Activated naive CD4-positive, alpha-beta T cell treated with Interleukin-2 at 50 U/mL for 16 hours (primary cell): Measurements from ENCODE around the gene TPSD1.
"Not testable (repeated sequence)": the region's sequence is repeated elsewhere in the genome, so short reads cannot be mapped to it uniquely, and the experiment has no call there.

ENCODE experiments used
- DNase-seq: peaks from one replicate; pipeline ENCODE4 v3.0.0-alpha.2; 2020

Gene TPSD1

DNA sequence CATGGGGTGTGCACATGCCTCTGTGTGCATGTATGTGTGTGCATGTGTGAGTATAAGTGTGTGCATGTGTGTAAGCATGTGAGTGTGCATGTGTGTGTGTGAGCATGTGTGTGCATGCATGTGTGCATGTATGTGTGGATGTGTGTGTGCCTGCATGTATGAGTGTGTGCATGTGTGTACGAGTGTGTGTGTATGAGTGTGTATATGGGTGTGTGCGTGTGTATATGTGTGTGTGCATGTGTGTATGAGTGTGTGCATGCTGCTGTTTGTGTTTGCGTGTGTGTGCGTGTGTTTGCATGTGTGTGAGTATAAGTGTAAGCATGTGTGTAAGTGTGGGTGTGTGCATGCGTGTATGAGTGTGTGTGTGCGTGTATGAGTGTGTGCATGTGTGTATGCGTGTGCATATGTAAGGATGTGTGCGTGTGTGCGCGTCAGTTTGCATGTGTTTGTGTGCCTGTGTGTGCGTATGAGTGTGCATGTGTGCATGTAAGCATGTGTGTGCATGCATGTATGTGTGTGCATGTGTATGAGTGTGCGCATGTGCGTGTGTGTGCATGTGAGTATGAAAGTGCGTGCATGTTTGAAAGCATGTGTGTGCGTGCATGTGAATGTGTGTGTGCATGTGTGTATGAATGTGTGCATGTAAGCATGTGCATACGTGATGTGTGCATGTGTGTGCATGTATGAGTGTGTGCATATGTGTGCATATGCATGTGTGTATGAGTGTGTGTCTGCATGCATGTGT lies 8.6 kb downstream of the TPSD1 start:
- DNase-seq: no peak

DNA sequence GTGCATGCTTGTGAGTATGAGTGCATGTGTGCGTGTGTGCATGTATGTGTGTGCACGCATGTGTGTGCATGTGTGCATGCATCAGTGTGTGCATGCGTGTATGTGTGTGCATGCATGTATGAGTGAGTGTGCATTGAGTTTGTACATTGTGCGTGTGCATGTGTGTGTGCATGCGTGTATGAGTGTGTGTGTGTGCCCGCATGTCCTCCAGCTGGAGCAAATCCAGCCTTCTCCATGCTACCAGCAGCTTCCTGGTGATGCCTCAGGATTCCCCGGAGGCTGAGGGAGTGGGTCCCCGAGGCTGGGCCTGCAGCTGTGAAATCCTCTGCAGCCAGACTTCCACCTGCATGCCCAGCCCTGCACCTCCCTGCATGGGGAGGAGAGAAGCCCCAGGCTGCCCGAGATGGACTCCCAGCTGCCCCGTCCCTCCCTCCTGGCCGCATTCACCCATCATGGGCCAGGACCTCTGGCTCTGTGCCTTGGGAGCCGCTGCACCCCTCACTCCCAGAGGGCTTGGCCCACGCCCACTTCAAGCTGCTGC lies 9.3 kb downstream of the TPSD1 start:
- no peak for DNase-seq

DNA sequence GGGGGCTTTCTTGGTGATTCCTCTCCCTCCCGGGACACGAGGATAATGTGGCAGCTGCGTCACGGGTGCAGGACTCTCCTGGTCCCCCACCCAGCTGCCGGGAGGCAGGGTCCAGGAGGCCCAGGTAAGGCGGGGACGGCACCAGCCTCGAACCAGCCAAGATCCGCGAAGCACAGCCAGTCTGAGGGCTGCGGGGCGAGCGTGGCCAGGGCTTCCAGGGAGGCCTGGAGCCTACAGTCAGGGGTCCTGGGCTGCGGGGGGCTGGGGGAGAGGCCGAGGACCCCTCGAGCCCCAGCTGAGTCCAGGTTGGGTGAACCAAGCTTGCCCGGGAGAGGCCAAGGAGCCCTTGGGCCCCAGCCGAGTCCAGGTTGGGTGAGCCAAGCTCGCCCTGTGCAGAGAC lies 10.0 kb downstream of the TPSD1 start:
- no peak for DNase-seq

DNA sequence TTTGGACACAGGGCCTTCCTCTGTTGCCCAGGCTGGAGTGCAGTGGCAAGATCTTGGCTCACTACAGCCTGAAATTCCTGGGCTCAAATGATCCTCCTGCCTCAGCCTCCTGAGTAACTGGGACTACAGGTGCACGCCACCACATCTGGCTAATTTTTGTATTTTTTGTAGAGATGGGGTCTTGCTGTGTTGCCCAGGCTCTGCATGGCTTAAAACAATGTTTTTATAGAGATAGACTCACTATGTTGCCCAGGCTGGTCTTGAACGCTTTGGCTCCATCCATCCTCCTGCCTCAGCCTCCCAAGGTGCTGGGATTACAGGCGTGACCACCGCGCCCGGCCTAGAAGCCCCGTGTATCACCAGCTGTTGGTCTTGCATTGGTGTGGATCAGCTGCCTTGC lies 13.5 kb downstream of the TPSD1 start:
- DNase-seq: not testable (repeated sequence)

DNA sequence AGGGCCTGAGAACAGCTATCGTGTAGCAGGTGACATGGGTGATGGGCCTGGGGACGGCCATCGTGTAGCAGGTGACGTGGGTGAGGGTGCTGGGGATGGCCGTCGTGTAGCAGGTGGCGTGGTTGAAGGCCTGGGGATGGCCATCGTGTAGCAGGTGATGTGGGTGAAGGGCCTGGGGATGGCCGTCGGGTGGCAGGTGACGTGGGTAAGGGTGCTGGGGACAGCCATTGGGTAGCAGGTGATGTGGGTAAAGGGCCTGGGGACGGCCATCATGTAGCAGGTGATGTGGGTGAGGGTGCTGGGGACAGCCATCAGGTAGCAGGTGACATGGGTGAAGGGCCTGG lies 15.5 kb downstream of the TPSD1 start:
- no peak for DNase-seq

DNA sequence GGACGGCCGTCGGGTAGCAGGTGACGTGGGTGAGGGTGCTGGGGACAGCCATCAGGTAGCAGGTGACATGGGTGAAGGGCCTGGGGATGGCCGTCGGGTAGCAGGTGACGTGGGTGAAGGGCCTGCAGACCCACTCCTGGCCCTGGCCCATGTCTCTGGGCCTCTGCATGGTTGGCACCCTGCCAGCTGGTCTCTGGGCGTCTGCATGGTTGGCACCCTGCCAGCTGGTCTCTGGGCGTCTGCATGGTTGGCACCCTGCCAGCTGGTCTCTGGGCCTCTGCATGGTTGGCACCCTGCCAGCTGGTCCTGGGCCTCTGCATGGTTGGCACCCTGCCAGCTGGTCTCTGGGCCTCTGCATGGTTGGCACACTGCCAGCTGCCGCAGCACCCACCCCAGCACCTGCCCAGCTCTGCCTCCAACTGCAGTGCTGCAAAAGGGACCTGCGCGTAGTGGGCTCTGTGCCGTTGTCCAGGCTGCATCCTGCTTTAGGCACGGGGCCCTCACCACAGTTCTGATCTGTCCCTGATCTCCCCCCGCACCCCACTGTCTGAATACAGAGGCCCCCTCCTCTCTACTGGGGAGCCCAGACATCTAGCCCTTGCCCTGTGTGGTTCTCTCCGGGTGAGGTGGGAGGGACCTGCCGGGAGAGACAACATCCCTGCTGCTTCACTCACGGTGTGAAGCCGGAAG lies 16.0 kb downstream of the TPSD1 start:
- DNase-seq: peak; percentile 9

DNA sequence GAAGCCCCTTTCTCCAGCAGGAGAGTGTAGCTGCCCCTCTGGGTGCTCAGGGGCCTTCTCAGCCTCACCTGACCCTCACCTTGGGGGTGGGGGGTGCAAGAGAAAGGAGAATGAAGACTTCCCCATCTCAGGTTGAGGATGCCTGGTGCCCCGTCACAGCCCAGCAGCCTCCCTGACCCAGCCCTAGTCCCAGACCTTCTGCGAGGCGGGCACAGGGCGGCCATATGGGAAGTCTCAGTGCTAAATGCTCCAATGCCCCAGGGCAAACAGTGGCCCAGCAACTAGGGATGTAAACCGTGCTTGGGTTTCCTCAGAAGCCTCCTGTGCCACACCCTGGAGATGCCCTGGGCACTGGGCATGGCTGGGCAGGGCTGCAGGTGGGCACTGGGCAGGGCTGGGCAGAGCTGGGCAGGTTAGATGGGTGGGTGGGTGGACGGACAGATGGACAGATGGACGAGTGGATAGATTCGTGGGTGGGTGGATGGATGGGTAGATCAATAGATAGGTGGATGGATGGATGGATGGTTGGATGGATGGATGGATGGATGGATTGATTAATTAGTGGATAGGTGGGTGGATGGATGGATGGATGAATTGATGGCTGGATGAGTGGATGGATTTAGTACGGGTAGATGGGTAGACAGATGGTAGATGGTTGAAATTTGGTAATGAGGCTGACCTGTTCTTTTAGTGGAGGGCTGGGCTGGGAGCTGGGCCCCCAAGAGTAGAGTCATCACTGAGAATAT lies 16.8 kb downstream of the TPSD1 start:
- DNase-seq: no peak

DNA sequence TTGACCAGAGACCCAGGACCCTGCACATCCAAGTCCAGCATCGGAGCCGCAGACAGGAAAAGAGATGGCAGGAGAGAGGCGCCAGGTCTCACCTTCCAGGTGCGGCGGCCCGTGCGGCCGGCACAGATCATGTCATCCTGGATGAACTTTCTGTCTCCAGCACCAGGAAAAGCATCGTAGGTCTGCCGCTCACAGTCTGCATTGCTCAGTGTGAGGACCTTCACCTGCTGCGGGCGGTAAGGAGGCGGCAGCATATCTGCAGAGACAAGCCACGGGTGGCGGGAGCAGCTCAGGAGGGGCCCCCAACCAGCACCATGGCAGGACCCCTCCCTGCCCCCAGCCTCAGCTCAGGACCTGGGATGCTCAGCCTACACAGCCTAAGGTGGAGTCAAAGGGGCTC lies 17.9 kb downstream of the TPSD1 start:
- no peak for DNase-seq

DNA sequence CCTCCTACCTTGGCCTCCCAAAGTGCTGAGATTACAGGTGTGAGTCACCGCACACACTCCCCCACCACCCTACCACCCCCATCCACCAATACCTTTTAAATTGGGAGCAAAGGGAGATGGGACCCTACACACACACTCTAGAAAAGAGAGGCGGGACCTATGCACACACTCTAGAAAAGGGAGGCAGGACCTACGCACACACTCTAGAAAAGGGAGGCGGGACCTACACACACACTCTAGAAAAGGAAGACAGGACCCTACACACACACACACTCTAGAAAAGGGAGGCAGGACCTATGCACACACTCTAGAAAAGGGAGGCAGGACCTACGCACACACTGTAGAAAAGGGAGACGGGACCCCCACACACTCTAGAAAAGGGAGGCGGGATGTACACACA lies 18.9 kb downstream of the TPSD1 start:
- DNase-seq: no peak

DNA sequence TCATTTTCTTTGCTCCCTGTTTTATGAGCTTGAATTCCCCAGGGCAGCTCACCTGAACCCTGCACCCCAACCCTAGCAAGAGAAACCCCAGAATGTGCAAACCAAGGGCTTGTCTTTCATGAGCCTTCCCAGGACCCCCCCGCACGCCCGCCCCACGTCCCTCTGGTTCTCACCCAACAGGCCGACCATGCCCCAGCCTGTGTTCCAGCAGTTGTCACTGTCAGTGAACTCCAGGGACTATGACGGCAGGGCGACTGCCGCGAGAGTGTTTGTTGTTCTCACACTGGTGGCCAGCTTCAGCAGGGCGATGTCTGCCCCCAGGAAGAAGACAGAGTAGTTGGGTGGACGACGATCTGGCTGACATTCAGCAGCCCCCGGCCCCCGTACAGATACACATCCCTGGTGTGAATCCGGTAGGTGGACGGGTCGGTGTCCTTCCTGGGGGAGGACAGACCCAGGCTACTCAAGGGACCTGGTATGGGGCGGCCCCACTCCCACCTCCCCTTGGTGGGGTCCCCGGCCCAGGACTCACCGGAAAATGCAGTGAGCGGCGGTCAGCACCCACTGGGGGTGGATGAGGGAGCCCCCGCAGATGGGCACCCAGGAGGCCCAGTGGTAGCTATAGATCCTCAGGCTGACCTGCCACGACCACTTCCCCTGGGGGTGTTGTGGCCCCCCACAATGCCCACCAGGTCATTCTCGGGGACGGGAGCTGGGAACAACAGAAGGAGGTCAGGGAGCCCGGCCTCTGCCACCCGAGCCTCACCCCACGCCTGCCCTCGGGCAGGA lies 20.1 kb downstream of the TPSD1 start:
- DNase-seq: no peak

DNA sequence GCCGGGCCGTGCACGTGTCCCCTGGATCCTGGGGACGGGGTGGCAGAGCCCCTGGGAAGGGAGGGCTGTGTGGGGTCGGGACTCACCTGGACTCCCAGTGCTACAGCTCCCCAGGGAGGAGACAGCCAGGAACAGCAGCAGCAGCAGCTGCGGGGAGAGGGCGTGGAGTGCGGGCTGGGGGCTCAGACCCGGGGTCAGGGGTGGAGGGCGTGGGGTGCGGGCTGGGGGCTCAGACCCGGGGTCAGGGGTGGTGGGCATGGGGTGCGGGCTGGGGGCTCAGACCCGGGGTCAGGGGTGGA lies 20.7 kb downstream of the TPSD1 start:
- DNase-seq: no peak

DNA sequence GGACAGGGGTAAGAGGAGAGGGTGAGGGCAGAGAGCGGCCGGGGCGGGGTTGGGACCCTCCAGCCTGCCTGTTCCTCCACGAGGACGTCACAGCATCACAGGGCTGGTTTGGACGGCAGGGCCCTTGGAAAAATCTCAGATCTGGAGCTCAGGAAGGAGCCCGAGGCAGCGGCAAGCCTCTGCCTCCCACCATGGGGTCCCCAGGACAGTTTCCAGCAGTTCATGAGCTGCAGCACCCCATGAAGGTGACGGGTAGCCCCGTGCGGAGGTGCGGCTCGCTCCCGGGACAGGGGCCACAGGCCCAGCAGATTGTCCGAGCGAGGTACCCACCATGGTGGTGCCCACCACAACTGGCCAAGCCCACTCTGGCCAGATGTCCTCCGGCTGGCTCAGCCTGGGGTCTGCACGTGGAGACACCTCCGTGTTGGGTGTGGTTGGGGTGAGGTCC lies 21.3 kb downstream of the TPSD1 start:
- no peak for DNase-seq

DNA sequence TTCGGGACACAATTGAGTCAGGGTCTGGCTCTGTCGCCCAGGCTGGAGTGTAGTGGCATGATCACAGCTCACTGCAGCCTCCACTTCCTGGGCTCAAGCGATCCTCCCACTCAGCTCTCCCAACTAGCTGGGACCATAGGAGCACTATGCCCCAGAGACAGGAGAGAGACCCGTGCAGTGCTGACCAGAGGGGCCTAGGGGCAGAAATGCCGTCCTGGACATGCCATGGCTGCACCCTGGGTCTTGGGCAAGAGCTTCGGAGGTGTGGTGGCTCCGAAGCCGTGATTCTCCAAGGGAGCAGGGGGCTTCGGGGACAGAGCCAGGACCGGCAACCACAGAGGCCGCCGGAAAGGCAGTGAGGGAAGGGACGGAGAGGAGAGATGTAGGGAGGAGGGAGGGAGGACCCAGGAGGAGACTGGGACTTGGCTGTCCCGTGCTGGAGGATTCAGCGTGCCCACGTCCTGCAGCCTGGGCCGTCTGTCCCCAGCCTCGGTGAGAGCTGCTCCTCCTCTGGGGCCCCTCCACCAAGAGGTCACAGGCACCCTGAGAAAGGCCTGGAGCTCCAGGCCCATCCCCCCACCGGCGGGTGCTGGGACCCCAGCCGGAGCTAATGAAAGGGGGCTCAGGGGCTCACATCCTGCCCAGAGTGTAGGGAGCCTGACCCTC lies 21.9 kb downstream of the TPSD1 start:
- no peak for DNase-seq

DNA sequence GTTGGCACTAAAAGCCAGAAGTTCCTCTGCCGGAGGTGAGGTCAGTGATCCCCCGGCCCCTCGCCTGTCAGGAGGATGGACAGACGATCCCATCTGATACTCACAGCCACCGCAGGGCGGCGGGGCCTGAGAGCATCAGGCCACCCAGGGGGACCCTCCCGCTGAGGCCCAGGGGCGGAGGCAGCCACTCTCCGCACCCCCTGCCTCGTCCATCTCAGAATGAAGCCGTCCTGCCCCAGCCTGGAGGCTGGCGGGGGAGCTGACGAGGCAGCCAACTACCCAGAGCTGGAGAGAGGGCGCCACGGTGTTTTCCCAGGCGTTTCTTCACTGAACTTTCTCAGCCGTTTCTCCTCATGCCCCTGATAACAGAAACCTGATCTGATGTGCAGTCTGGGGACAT lies 22.6 kb downstream of the TPSD1 start:
- no peak for DNase-seq

DNA sequence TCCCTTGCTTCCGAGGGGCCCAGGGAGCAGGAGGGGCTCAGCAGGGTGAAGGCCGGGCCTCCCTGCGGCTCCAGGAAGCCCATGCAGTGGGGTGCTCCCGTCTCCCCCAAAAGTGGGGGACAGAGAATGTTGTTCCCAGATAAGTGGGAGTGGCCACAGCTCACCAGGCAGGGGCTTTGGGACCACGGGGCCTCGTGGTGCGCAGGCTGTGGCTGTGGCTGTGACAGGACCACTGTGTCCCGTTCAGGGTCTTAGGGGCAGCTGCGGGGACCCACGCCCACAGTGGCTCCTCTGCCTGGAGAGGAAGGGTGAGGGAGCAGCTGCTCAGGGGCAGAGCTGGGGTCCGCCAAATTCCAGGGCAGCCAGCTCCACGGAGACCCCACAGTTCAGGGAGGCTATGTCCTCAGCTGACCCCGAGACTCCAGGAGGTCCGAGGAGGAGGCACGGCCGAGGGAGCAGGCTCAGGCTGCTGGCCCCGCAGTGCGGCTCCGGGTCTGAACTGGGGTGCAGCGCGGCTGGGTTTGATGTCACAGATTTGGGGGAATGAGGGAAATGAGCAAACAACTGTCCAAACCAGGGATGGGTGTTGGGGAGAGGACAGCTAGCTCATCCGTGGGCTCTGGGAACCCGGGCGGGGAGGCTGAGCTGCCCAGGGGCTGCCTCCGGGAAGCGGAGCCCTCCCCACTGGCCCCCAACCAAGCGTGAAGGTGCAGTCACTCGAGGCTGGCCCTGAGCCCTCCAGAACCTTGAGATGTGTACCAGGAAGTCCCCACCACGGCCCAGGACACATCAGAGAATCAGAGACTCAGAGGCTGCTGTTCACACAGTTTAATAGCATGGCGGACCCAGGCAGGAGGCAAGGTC lies 23.4 kb downstream of the TPSD1 start:
- no peak for DNase-seq

DNA sequence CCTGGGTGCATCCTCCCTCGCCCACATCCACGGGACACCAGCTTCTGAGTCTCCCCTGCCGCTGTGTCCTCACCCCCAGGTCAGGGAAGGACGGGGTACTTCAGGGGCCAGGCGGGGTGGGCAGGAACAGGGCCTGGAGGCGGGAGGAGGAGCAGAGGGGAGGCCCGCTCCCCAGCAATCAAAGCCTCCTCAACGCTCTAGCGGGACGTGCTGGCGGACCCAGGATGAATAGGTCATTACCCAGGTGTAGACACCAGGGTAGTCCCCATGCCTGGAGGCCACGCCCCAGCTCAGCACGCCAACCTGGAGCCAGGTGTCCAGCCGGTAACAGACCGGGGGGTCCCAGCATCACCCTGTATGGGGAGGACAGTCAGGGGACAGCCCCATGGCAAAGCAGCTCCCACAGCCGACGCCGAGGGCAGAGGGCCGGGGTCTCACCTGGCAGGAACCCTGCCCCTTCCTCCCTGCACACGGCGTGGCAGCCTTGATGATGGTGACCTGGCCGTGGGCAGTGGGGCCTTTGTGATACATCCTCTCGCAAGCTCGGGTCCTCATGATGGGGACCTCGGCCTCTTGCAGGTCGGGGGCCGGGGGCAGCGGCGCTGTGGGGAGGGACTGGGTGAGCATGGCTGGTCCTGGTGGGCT lies 24.2 kb downstream of the TPSD1 start:
- DNase-seq: no peak

DNA sequence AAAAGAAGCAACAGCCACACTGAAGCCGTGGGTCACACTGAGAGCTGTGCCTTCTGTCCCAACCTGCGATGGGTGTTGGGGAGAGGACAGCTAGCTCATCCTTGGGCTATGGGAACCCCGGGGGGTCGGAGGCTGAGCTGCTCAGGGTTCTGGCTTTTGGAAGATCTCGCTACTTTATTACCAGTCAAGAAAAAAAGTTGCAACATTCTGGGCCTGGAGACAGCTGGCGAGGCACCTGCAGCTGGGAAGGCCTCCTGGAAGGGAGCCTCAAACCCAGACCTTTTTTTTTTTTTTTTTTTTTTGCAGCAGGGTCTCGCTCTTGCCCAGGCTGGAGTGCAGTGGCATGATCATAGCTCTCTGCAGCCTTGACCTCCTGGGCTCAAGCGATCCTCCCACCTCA lies 24.9 kb downstream of the TPSD1 start:
- no peak for DNase-seq

DNA sequence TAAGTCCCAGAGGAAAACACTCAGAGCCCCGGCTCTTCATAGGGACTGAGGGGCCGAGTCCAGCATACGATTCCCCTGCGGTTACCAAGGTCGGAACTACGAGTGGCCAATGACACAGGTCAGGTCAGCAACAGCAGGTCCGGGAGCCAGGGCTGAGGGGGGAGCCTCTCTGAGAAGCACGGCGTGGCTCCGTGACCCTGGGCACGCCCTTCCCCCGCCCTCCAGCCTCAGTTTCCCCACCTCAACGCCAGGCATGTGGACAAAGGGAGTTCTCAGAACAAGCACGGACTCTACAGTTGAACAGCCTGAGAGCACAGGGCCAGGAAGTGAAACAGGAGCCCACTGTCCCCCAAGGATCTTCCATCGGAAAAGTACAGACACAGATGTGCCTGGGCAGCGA lies 25.6 kb downstream of the TPSD1 start:
- DNase-seq: no peak

DNA sequence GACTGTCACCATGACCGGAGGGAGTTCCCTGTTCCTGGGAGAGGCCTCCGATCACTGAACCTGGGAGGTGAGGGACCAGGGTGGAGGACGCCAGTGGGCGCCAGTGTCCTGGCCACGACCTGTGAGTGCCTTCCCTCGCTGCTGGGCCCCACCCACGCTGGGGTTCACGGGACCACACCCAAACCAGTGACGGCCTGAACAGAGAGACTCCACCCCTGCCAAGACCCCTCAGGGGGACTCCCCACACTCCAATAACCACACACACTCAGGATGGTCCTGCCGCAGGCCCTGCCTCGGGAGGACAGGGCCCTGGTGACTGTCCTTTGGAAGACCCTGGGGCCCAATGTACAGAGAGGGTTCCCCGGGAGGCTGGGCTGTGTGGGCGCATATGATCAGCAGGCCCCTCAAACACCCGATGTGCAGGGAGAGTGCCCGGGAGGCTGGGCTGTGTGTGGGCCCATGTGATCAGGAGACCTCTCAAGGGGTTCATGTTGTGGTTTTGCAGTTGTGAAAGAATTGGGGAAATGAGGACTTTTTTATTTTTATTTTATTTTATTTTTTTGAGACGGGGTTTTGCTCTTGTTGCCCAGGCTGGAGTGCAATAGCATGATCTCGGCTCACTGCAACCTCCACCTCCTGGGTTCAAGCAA lies 26.6 kb downstream of the TPSD1 start:
- DNase-seq: no peak

DNA sequence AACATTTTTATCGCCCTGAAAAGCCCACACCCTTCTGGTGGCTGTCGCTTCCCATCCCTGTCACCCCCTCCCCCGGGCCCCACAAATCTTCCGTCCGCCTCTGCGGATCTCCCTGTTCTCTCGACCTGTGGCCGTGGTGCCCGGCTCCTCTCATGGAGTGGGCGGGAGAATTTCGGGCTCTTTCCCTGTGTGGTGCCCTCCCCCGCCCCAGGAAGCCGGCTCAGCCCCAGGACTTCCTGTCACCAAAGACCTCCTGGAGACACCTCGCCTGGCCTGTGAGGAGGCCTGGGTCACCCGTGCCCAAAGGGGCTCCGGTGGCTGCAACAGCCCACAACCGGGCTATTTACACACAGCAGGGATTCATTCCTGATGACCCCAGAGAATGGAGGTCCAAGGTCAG lies 27.4 kb downstream of the TPSD1 start:
- no peak for DNase-seq
